Mucosa of gallbladder (tissue), 1 donor: ENCODE data around the gene RPS6KB2. TPM values are rescaled to one million over a fixed set of nuclear protein-coding genes. Genes with fewer than 3 reads are reported as not detected.
"Not testable (repeated sequence)": the region's sequence is repeated elsewhere in the genome, so short reads cannot be mapped to it uniquely, and the experiment has no call there.

Experiments used
- DNase-seq: peaks from one replicate; pipeline ENCODE4 v3.0.0-alpha.2; 2020; ENCODE audit warnings: low spot score
- total RNA-seq: library from RNA; stranded (reverse); gene quantifications from one replicate; pipeline ENCODE4 v1.2.1, GENCODE V29; 2021
- donor health status: DM: no; HTN: no; CAD: no.

RPS6KB2 gene
- total RNA-seq, 1 donor from 2014 or later: 39.7 TPM

GRCh38 chr11:67442504-67443404, 14.5 kb downstream of the RPS6KB2 start:
- DNase-seq: no peak

GRCh38 chr11:67445515-67445914, 17.2 kb downstream of the RPS6KB2 start:
- no peak for DNase-seq

- DNase-seq: no peak
Observed at GRCh38 chr11:67448220-67448609, 19.9 kb downstream of the RPS6KB2 start.

GRCh38 chr11:67449116-67449844, 21.0 kb downstream of the RPS6KB2 start:
- DNase-seq: no peak

- no peak for DNase-seq
Observed at GRCh38 chr11:67450796-67451657, 22.7 kb downstream of the RPS6KB2 start.

GRCh38 chr11:67451658-67451976, 23.3 kb downstream of the RPS6KB2 start:
- no peak for DNase-seq

GRCh38 chr11:67452141-67452952, 24.1 kb downstream of the RPS6KB2 start, which contains the start of gene GPR152:
Gene GPR152 (minus strand): TSS chr11:67452729. CDS start chr11:67452724, 5 bp downstream.
- DNase-seq: no peak

GRCh38 chr11:67453816-67454732, 25.8 kb downstream of the RPS6KB2 start:
- no peak for DNase-seq

GRCh38 chr11:67455054-67455453, 26.8 kb downstream of the RPS6KB2 start, which contains the start of gene CABP4:
Gene CABP4 (plus strand): TSS chr11:67455354. CDS start chr11:67455424, 70 bp downstream.
- DNase-seq: no peak

- DNase-seq: no peak
Observed at GRCh38 chr11:67456068-67456705, 27.9 kb downstream of the RPS6KB2 start.

- DNase-seq: no peak
Observed at GRCh38 chr11:67457453-67457852, 29.2 kb downstream of the RPS6KB2 start.

- DNase-seq: no peak
Observed at GRCh38 chr11:67458266-67458665, 30.0 kb downstream of the RPS6KB2 start.

GRCh38 chr11:67463186-67463585, 34.9 kb downstream of the RPS6KB2 start:
- DNase-seq: no peak

GRCh38 chr11:67463680-67464410, 35.6 kb downstream of the RPS6KB2 start:
- DNase-seq: peak; percentile 80

GRCh38 chr11:67464411-67465188, 36.3 kb downstream of the RPS6KB2 start:
- DNase-seq: peak; percentile 93

GRCh38 chr11:67465189-67465510, 36.9 kb downstream of the RPS6KB2 start:
- no peak for DNase-seq

GRCh38 chr11:67465530-67465929, 37.2 kb downstream of the RPS6KB2 start:
- DNase-seq: not testable (repeated sequence)

GRCh38 chr11:67466367-67466766, 38.1 kb downstream of the RPS6KB2 start:
- no peak for DNase-seq
